K562 (cell line): Measurements from ENCODE around the gene PLEKHA6. TPM values are rescaled to one million over a fixed set of nuclear protein-coding genes. Genes with fewer than 3 reads are reported as not detected.

Source experiments
- ATAC-seq: fragments of 200-7000 bp; cut with Tn5 transposase; 3 replicates; pipeline ENCODE4 v1.9.1; 2020; ENCODE audit warnings: moderate library complexity
- BruUV-seq: library from RNA; stranded (reverse); fragments of 400-500 nt; replicated peaks from 2 replicates; lab custom pipeline; 2021; lab: Mats Ljungman, UMichigan
- CTCF ChIA-PET: fragments of 300-600 bp; formaldehyde crosslinking; extraction: SDS; loops from one replicate; lab custom pipeline; 2021; ENCODE audit warnings: low intra/inter-chr PET ratio; lab: Yijun Ruan, JAX
- POLR2A ChIA-PET: fragments of 300-600, 350-650 bp; sonication (Branson Sonifier 250); formaldehyde crosslinking; extraction: SDS; loops from one replicate; lab custom pipeline; 2021; ENCODE audit warnings: antibody characterized with exemption, inconsistent platforms; lab: Yijun Ruan, JAX
- DNase-seq, 4 experiments: peaks; one replicate each; pipeline versions ENCODE4 v3.0.0 to v3.0.0-alpha.2; 2011 to 2018; ENCODE audit warnings: low spot score in 3 of 4, mixed read lengths in 3 of 4; ENCODE audit errors: extremely low read depth in 1 of 4
- FAIRE-seq: peaks from 2 replicates; lab custom pipeline; 2011; peaks lifted over from hg19 to GRCh38; lab: Jason Lieb, UNC
- H2AFZ ChIP-seq: 2 replicates; pipeline ENCODE4 v1.6.0; 2011; ENCODE audit warnings: low read depth, low read length, control low read depth, inconsistent platforms
- H3K27ac ChIP-seq: fragments of 200-600 bp; 3 replicates; pipeline ENCODE4 v1.8.0; 2011; ENCODE audit warnings: low read depth, mild to moderate bottlenecking, control low read depth, inconsistent platforms, low read length, moderate library complexity, mixed read lengths; ENCODE audit errors: extremely low read depth
- H3K27me3 ChIP-seq, 2 experiments: fragments of 300-600 bp in 1 of 2; 2 replicates in 1 of 2; 3 replicates in 1 of 2; pipeline versions ENCODE4 v1.6.0 to v1.8.0; 2011; ENCODE audit warnings: inconsistent platforms in 2 of 2, low read length in 2 of 2, mild to moderate bottlenecking in 1 of 2, mixed read lengths in 1 of 2, moderate library complexity in 1 of 2; ENCODE audit not compliant: control insufficient read depth in 2 of 2, insufficient read depth in 2 of 2
- H3K36me3 ChIP-seq: fragments of 300-600 bp; 3 replicates; pipeline ENCODE4 v1.8.0; 2011; ENCODE audit warnings: mild to moderate bottlenecking, low read length, inconsistent platforms; ENCODE audit not compliant: control insufficient read depth, insufficient read depth
- H3K4me1 ChIP-seq, 2 experiments: fragments of 200-600 bp in 1 of 2; replicated peaks in 1 of 2; 2 replicates in 1 of 2; 3 replicates in 1 of 2; pipeline versions ENCODE4 v1.5.1 to v1.8.0; 2011; ENCODE audit warnings: inconsistent platforms in 2 of 2, low read length in 2 of 2, mild to moderate bottlenecking in 1 of 2, mixed read lengths in 1 of 2, moderate library complexity in 1 of 2; ENCODE audit not compliant: control insufficient read depth in 2 of 2, insufficient read depth in 2 of 2
- H3K4me2 ChIP-seq: 2 replicates; pipeline ENCODE4 v1.6.1; 2011; ENCODE audit warnings: low read length, control low read depth, inconsistent platforms, mixed read lengths; ENCODE audit not compliant: insufficient read depth
- H3K4me3 ChIP-seq: fragments of 200-600 bp; sonication (generic), shearing (Covaris generic); 2 replicates; pipeline ENCODE4 v1.5.1; 2016; ENCODE audit warnings: control low read depth, inconsistent platforms
- H3K79me2 ChIP-seq: fragments of 200-600 bp; 3 replicates; pipeline ENCODE4 v1.8.0; 2011; ENCODE audit warnings: low read length, inconsistent platforms; ENCODE audit not compliant: control insufficient read depth, insufficient read depth
- H3K9ac ChIP-seq, 2 experiments: 2 replicates each; pipeline versions ENCODE4 v1.6.0 to v1.6.1; 2011; ENCODE audit warnings: low read depth in 2 of 2, low read length in 2 of 2, control low read depth in 1 of 2, inconsistent platforms in 1 of 2, mild to moderate bottlenecking in 1 of 2, mixed read lengths in 1 of 2; ENCODE audit not compliant: insufficient read depth in 1 of 2
- H3K9me1 ChIP-seq: one replicate; pipeline ENCODE4 v1.6.0; 2011; ENCODE audit warnings: inconsistent platforms, mild to moderate bottlenecking, low read length, moderate library complexity; ENCODE audit not compliant: control insufficient read depth, insufficient read depth
- H3K9me3 ChIP-seq: replicated peaks from 2 replicates; pipeline ENCODE4 v1.5.1; 2011; ENCODE audit warnings: low read depth, low read length, inconsistent platforms; ENCODE audit not compliant: control insufficient read depth, insufficient read depth
- H4K20me1 ChIP-seq: replicated peaks from 2 replicates; pipeline ENCODE4 v1.6.1; 2011; ENCODE audit warnings: low read length, inconsistent platforms, mixed read lengths; ENCODE audit not compliant: control insufficient read depth, insufficient read depth
- ARID1B ChIP-seq: fragments of 450-650 bp; IDR thresholded peaks from 2 replicates; pipeline ENCODE4 v1.6.1; 2016; ENCODE audit warnings: antibody characterized with exemption, mild to moderate bottlenecking, inconsistent platforms
- CBFB ChIP-seq: sonication (generic); formaldehyde crosslinking; IDR thresholded peaks from 2 replicates; pipeline ENCODE4 v1.4.0; 2020; ENCODE audit warnings: mild to moderate bottlenecking, missing genetic modification reagents
- CBX5 ChIP-seq: IDR thresholded peaks from 2 replicates; pipeline ENCODE4 v1.6.1; 2014; ENCODE audit warnings: low read depth, borderline replicate concordance
- GTF2A2 ChIP-seq: IDR thresholded peaks from 2 replicates; pipeline ENCODE4 v1.6.1; 2016; ENCODE audit warnings: mild to moderate bottlenecking, missing genetic modification characterization, missing compliant biosample characterization
- HDAC6 ChIP-seq: IDR thresholded peaks from 2 replicates; pipeline ENCODE4 v1.6.1; 2012; ENCODE audit warnings: low read depth, mild to moderate bottlenecking, control low read depth, inconsistent platforms, low read length, moderate library complexity
- IFI16 ChIP-seq: fragments of 250-450 bp; sonication (Bioruptor Pico); IDR thresholded peaks from 2 replicates; pipeline ENCODE4 v2.1.2; 2022; ENCODE audit warnings: mild to moderate bottlenecking, inconsistent platforms
- ILF3 ChIP-seq: fragments of 450-650 bp; IDR thresholded peaks from 2 replicates; pipeline ENCODE4 v1.6.1; 2018; ENCODE audit warnings: antibody characterized with exemption, mild to moderate bottlenecking, moderate library complexity, borderline replicate concordance
- NFE2 ChIP-seq: IDR thresholded peaks from 2 replicates; pipeline ENCODE4 v1.6.1; 2014; ENCODE audit warnings: antibody characterized with exemption, low read depth
- PHF20 ChIP-seq: fragments of 450-650 bp; IDR thresholded peaks from 2 replicates; pipeline ENCODE4 v1.6.1; 2018; ENCODE audit not compliant: partially characterized antibody
- PTTG1 ChIP-seq: fragments of 450-650 bp; IDR thresholded peaks from 2 replicates; pipeline ENCODE4 v1.6.1; 2016; ENCODE audit warnings: low read depth, mild to moderate bottlenecking, missing genetic modification characterization, missing compliant biosample characterization
- SMAD3 ChIP-seq: fragments of 450-650 bp; formaldehyde crosslinking; conservative IDR thresholded peaks from 2 replicates; pipeline ENCODE4 v1.4.0; 2020; ENCODE audit warnings: mild to moderate bottlenecking
- SMARCA4 ChIP-seq: fragments of 450-650 bp; IDR thresholded peaks from 2 replicates; pipeline ENCODE4 v1.6.1; 2016
- TAF1 ChIP-seq: IDR thresholded peaks from 2 replicates; pipeline ENCODE4 v1.6.1; 2011; ENCODE audit warnings: mild to moderate bottlenecking, low read length, moderate library complexity; ENCODE audit not compliant: insufficient read depth, control insufficient read depth, severe bottlenecking; ENCODE audit errors: extremely low read depth
- TBL1XR1 ChIP-seq, 2 experiments: IDR thresholded peaks; 2 replicates each; pipeline ENCODE4 v1.6.1; 2012; ENCODE audit warnings: improper control_type of control experiment in 2 of 2, low read length in 2 of 2, mild to moderate bottlenecking in 1 of 2
- TEAD4 ChIP-seq, 2 experiments: sonication (generic) in 1 of 2; formaldehyde crosslinking in 1 of 2; IDR thresholded peaks; 2 replicates each; pipeline versions ENCODE4 v1.6.1 to v1.8.0; 2012 to 2022; ENCODE audit warnings: borderline replicate concordance in 1 of 2, inconsistent platforms in 1 of 2, low read length in 1 of 2, mild to moderate bottlenecking in 1 of 2, missing genetic modification reagents in 1 of 2
- ZBED1 ChIP-seq: IDR thresholded peaks from 2 replicates; pipeline ENCODE4 v1.6.1; 2014
- ZNF347 ChIP-seq: fragments of 450-650 bp; formaldehyde crosslinking; IDR thresholded peaks from 2 replicates; pipeline ENCODE4 v1.4.0; 2020; ENCODE audit warnings: low read depth, mild to moderate bottlenecking, moderate library complexity
- WGBS: fragments of 100-300 bp; shearing (Covaris generic); methylation state at CpG from one replicate; pipeline ENCODE4 v1.1.6; 2016; ENCODE audit warnings: low coverage, mixed read lengths; ENCODE audit not compliant: insufficient coverage; ENCODE audit errors: missing lambda C conversion rate; 5-methylcytosine and 5-hydroxymethylcytosine counted together
- in situ Hi-C: fragments of 300-500 bp; cut with MboI; formaldehyde crosslinking; loops from 4 replicates; pipeline ENCODE4 v1.15.0; 2018; ENCODE audit warnings: inconsistent platforms, mixed read lengths
- intact Hi-C: fragments of 100-400 bp; cut with micrococcal nuclease; formaldehyde crosslinking; loops from 2 replicates; pipeline ENCODE4 v1.14.2; 2022
- polyA plus RNA-seq, 8 experiments: library from polyadenylated mRNA; depleted of rRNA in 4 of 8; stranded (reverse) in 5 of 8; unstranded in 3 of 8; fragments of >200 nt; fragmentation: Nextera tagmentation in 2 of 8; fragmentation: Illumina TruSeq in 1 of 8; extraction: Ambion mirVana in 2 of 8; extraction: Trizol in 1 of 8; gene quantifications; 2 replicates each; pipeline versions ENCODE4 v1.2.1 to v1.2.3, GENCODE V29; 2011 to 2014; ENCODE audit warnings: inconsistent platforms in 1 of 8, missing spikeins in 1 of 8
- total RNA-seq, 7 experiments: library from RNA; depleted of rRNA in 6 of 7; stranded (reverse); fragments of >200 nt in 6 of 7; fragmentation: Illumina TruSeq in 2 of 7; extraction: Trizol in 2 of 7; gene quantifications; 2 replicates each; pipeline versions ENCODE4 v1.2.1 to v1.2.3, GENCODE V29; 2011 to 2021; ENCODE audit warnings: low replicate concordance in 1 of 7
- TF ChIP-seq, protein P1 (sequence below), 2 experiments: fragments of 200-800 bp in 1 of 2; sonication (Bioruptor generic) in 1 of 2; sonication (generic) in 1 of 2; formaldehyde crosslinking in 1 of 2; IDR thresholded peaks in 1 of 2; conservative IDR thresholded peaks in 1 of 2; 2 replicates each; pipeline versions ENCODE4 v1.5.0 to v1.6.1; 2016 to 2020; ENCODE audit warnings: missing compliant biosample characterization in 1 of 2, missing genetic modification characterization in 1 of 2, missing genetic modification reagents in 1 of 2
- TF ChIP-seq, protein P2 (sequence below): fragments of 250-450 bp; sonication (Bioruptor Pico); IDR thresholded peaks from 2 replicates; pipeline ENCODE4 v1.6.1; 2021; ENCODE audit warnings: mild to moderate bottlenecking

Gene PLEKHA6
- total and polyA plus RNA-seq, 9 of the 15 experiments (the other 6 are each of a cell fraction or from before 2014, with no cell fraction given): under 0.01 to 0.33 (median 0.01) TPM; not detected in 4

DNA sequence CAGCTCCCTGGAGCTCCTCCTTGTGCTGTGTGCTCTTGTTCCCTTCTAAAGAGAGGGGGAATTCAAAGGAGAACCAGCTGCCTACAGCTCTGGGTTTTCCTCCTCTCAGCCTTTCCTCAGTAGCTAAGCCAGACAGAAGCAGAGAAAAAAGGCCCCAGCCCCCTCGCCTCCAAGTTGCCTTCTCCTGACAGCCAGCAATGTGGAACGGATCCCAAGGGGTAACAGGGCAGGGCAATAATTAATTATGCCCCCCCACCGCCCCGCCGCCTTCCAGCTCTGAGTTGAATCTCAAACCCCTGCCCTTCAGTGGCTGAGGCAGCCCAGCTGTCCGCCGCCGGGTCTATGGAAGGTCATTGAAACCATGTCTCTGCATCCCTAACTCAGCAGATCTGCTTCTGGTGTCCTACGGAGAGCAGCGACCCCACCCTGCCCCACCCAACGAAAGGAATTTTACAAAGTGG is 76.9 kb downstream of the PLEKHA6 start (continued):
- TF ChIP-seq, protein P1, sequence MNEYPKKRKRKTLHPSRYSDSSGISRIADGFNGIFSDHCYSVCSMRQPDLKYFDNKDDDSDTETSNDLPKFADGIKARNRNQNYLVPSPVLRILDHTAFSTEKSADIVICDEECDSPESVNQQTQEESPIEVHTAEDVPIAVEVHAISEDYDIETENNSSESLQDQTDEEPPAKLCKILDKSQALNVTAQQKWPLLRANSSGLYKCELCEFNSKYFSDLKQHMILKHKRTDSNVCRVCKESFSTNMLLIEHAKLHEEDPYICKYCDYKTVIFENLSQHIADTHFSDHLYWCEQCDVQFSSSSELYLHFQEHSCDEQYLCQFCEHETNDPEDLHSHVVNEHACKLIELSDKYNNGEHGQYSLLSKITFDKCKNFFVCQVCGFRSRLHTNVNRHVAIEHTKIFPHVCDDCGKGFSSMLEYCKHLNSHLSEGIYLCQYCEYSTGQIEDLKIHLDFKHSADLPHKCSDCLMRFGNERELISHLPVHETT (CRISPR knock-in tag; conservative IDR thresholded peaks at IDR 0.05 in 1 of 2, IDR thresholded peaks at IDR 0.05 in 1 of 2): no peak
- TF ChIP-seq ZNF347 (CRISPR knock-in tag) (no peak), TAF1 (no peak), ARID1B (no peak), ILF3 (no peak), CBX5 (no peak)
- TF ChIP-seq, all 486 proteins: peak for 0

DNA sequence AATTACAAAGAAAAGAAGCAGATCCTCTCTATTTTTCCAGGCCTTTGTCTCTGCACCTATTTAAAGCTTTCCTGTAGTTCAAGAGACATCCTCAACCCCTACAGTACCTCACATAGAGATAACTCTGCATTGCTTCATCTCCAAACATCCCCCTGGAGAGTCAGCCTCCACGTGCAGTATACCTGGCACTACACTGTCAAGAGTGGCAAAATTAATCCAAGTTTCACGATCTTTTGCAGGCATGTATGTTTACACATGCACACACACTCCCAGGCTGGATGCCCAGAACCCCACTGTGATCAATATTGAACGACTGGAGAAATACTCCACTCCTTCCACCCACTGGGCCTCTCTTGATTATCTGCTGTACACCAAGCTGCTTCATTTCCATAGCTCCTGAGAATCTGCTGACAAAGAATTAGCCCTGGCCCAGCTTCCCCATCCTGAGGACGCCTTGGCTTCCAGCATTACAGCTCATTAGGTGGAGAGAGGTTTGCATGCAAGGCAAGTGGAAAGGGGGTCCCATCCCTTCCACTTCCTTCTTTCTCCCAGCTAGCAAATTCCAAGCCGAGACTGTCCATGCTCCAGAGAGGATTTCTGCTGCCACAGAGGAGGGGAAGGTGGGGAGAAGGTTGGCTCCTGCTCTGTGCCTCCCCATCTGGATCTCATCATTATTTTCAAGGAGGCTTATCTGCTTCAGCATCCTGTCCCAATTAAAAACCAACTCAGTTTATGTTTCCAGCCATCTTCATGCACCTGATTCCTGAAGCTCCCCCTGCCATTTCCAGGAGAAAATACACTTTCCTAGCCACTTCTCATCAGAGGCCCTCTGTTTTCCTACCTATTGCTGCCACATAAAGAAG is 79.4 kb downstream of the PLEKHA6 start:
- ATAC-seq: no peak
- Histone ChIP-seq H3K4me2 (no peak overlapping the region), H3K4me1 (no peaks in the 10 kb centered on the region), H3K27ac (no peak overlapping the region), H3K27me3 (peaks cover 25 to 68% of the 10 kb centered on the region in 2 experiments), H4K20me1 (no peaks in the 10 kb centered on the region; the same call in 1 of the 2 replicates), H2AFZ (no peak overlapping the region), H3K4me3 (no peak overlapping the region), H3K9me1 (no peaks in the 10 kb centered on the region), H3K36me3 (no peaks in the 10 kb centered on the region), H3K79me2 (no peaks in the 10 kb centered on the region), H3K9me3 (no peaks in the 10 kb centered on the region), H3K9ac (no peak overlapping the region)
- TF ChIP-seq SMAD3 (no peak), PTTG1 (tag) (no peak), IFI16 (CRISPR knock-in tag) (no peak), NFE2 (no peak), ZBED1 (no peak), GTF2A2 (tag) (no peak), HDAC6 (no peak), TEAD4 (IDR thresholded peaks at IDR 0.05; ENCODE audit: low read length) (no peak), TEAD4 (CRISPR knock-in tag; IDR thresholded peaks at IDR 0.05; ENCODE audit: borderline replicate concordance) (no peak), PHF20 (no peak), CBFB (no peak), TBL1XR1 (IDR thresholded peaks at IDR 0.05; ENCODE audit: low read length in 2 of 2) (no peak), SMARCA4 (no peak)
- TF ChIP-seq, protein P2, sequence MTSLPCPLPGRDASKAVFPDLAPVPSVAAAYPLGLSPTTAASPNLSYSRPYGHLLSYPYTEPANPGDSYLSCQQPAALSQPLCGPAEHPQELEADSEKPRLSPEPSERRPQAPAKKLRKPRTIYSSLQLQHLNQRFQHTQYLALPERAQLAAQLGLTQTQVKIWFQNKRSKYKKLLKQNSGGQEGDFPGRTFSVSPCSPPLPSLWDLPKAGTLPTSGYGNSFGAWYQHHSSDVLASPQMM (CRISPR knock-in tag): no peak
- in situ Hi-C loops (no loop called here), intact Hi-C loops (no loop called here)
- ChIA-PET POLR2A (interaction anchor here (0.5 to 1.7 kb wide), 2 partner anchors 9 to 23 kb away, joined by 3 read pairs; no protein-coding TSS in a partner anchor), CTCF (no interaction called here)
- no peak for DNase-seq
- FAIRE-seq: no peak
- 1% methylated on average over 5 of the region's 5 CpGs for WGBS
- no TSS peak for BruUV-seq
